ENCODE data around the gene TBXAS1. TPM values are rescaled to one million over a fixed set of nuclear protein-coding genes. Genes with fewer than 3 reads are reported as not detected.

The TBXAS1 gene
- total and polyA plus RNA-seq, 2 experiments from 2014 or later = 1.3 TPM; not detected in 1

GRCh38 chr7:139821349-139822105 lies 7.5 kb upstream of the TBXAS1 start:
- H3K27ac Mint-ChIP-seq = no peak overlapping the region
- Histone ChIP-seq H3K36me3 (ENCODE audit: insufficient read depth) (no peaks in the 10 kb centered on the region), H3K4me3 (no peak overlapping the region), H3K4me2 (no peak overlapping the region), H4K20me1 (replicated peaks; ENCODE audit: insufficient read depth) (no peaks in the 10 kb centered on the region), H3K4me1 (ENCODE audit: insufficient read depth) (no peaks in the 10 kb centered on the region), H2AFZ (no peak overlapping the region), H3K27me3 (ENCODE audit: insufficient read depth) (no peaks in the 10 kb centered on the region), H3K9me2 (ENCODE audit: insufficient read depth) (peaks cover 5% of the 10 kb centered on the region; the same call in 1 of the 2 replicates), H3K27ac (ENCODE audit: low read depth) (no peak overlapping the region), H3K79me2 (replicated peaks; ENCODE audit: insufficient read depth) (no peaks in the 10 kb centered on the region), H3F3A (replicated peaks; ENCODE audit: low read depth) (no peaks in the 10 kb centered on the region)
- DNase-seq (ENCODE audit: low spot score) (no peak), ATAC-seq (no peak)
- H3K4me1 Mint-ChIP-seq = no peaks in the 10 kb centered on the region
- H3K36me3 Mint-ChIP-seq (ENCODE audit: low read depth) = no peaks in the 10 kb centered on the region
- no peaks in the 10 kb centered on the region for H3K9me3 Mint-ChIP-seq
- TF ChIP-seq EZH2 (IDR thresholded peaks at IDR 0.05; ENCODE audit: low read depth, unreplicated experiment) = no peak
- TF ChIP-seq EZH2phosphoT487 (IDR thresholded peaks at IDR 0.05; ENCODE audit: unreplicated experiment) = no peak
- no peak for TF ChIP-seq REST (IDR thresholded peaks at IDR 0.05; ENCODE audit: unreplicated experiment)
- no peak for TF ChIP-seq CTCF (conservative IDR thresholded peaks at IDR 0.05; ENCODE audit: low read depth in 2 of 2)
- TF ChIP-seq ZNF114 (CRISPR knock-in tag; IDR thresholded peaks at IDR 0.05) = no peak
- TF ChIP-seq JUNB (IDR thresholded peaks at IDR 0.05; ENCODE audit: unreplicated experiment) = no peak
- TF ChIP-seq NANOG (IDR thresholded peaks at IDR 0.05; ENCODE audit: borderline replicate concordance) = no peak
- no peak for TF ChIP-seq ZNF462 (CRISPR knock-in tag; IDR thresholded peaks at IDR 0.05)
- no peak for TF ChIP-seq ZNF331 (CRISPR knock-in tag; IDR thresholded peaks at IDR 0.05; ENCODE audit: low read depth)
- no peak for TF ChIP-seq STAT1 (IDR thresholded peaks at IDR 0.05; ENCODE audit: unreplicated experiment)
- no peak overlapping the region for H3K4me3 Mint-ChIP-seq
- peaks cover 6% of the 10 kb centered on the region for H3K27me3 Mint-ChIP-seq (ENCODE audit: insufficient read depth, low read depth, poor library complexity)
